ENCODE data around the gene PFKL. TPM values are rescaled to one million over a fixed set of nuclear protein-coding genes. Genes with fewer than 3 reads are reported as not detected.

PFKL gene
- total RNA-seq, 1 donor from 2014 or later = 101 TPM

DNA sequence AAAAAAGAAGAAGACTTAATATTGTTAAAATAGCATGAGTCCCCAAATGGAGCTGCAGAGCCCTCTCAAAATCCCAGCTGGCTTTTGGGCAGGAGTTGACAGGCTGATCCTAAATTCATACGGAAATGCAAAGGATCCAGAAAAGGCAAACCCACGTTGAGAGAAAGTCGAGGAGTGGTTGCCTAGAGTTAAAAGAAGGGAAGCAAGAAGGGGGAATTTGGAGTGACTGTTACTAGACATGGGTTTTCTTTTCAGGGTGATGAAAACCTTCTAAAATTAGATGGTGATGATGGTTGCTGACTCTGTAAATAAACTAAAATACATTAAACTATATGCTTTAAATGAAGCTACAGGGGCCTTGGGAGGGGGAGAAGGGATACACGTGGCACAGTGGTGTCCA lies 39.8 kb upstream of the PFKL start:
- no peak for TF ChIP-seq CTCF (IDR thresholded peaks at IDR 0.05)
- H3K4me1 ChIP-seq = no peaks in the 10 kb centered on the region
- intact Hi-C loops (cut with DNase I) = no loop called here
- DNase-seq = no peak
- H3K4me3 ChIP-seq = no peak overlapping the region
- no peak for ATAC-seq
- no peaks in the 10 kb centered on the region for H3K9me3 ChIP-seq
- H3K27ac ChIP-seq = no peak overlapping the region
- H3K27me3 ChIP-seq = no peaks in the 10 kb centered on the region
- no peaks in the 10 kb centered on the region for H3K36me3 ChIP-seq

DNA sequence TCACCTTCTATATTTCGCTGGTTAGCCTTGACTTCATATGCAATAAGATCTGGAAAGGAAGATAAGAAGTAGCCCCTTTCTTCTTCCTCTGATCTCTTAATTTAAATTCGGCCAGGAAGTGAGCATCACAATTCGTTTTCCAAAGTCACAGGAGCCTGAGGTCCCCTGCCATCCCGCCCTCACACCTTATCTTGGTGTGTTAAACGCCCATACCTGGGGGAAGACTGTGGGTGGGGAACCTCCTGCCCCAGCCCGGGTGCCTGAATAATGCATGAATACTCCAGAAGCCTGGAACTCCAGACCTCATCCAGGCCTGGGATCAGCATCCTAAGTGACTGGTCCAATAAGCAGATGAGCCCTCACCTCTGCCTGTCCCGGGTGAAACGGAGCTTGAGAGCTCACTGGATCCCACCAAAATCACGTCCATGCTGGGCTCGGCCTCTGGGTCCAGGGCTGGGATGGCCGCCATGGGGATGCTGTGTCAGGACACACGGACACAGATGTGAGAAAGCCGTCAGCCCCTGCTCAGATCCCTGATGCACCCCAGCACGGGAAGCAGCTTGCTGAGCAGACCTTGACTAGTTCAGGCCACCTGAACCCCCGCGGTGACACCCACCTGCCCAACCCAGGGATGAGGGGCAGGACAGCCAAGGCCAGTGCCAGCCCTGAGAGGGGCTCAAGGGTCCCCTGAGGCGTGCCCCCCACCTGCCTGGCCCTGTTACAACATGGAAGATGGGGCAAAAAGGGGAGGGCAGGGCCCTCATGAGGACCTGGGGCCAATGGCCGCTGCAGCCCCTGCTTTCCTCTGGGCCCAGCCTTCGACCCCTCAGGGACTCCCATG lies 38.8 kb upstream of the PFKL start:
- DNase-seq (no peak), ATAC-seq (no peak)

GRCh38 chr21:44261675-44262295 lies 38.1 kb upstream of the PFKL start, which contains the start of gene DNMT3L:
Gene DNMT3L (minus strand): TSS chr21:44261897. CDS start chr21:44261259, 638 bp downstream.
- no peaks in the 10 kb centered on the region for H3K4me1 ChIP-seq
- no peaks in the 10 kb centered on the region for H3K9me3 ChIP-seq
- no peaks in the 10 kb centered on the region for H3K36me3 ChIP-seq
- no peak for DNase-seq
- no peak within 1 kb of the TSS for H3K27ac ChIP-seq
- H3K4me3 ChIP-seq = no peak within 1 kb of the TSS
- intact Hi-C loops (cut with DNase I) = no loop called here
- TF ChIP-seq CTCF (IDR thresholded peaks at IDR 0.05) = no peak
- no peaks in the 10 kb centered on the region for H3K27me3 ChIP-seq
- no peak for ATAC-seq

More for the DNA sequence above, 38.8 kb upstream of the PFKL start:
- H3K4me1 ChIP-seq = no peaks in the 10 kb centered on the region
- no peaks in the 10 kb centered on the region for H3K27me3 ChIP-seq
- no peaks in the 10 kb centered on the region for H3K36me3 ChIP-seq
- no peak overlapping the region for H3K27ac ChIP-seq
- intact Hi-C loops (cut with DNase I) = no loop called here
- H3K4me3 ChIP-seq = no peak overlapping the region
- no peaks in the 10 kb centered on the region for H3K9me3 ChIP-seq
- no peak for TF ChIP-seq CTCF (IDR thresholded peaks at IDR 0.05)

- DNase-seq = no peak
- Histone ChIP-seq H3K36me3 (no peaks in the 10 kb centered on the region), H3K4me1 (no peaks in the 10 kb centered on the region), H3K9me3 (no peaks in the 10 kb centered on the region), H3K4me3 (no peak overlapping the region), H3K27me3 (no peaks in the 10 kb centered on the region), H3K27ac (no peak overlapping the region)
- intact Hi-C loops (cut with DNase I) = no loop called here
- TF ChIP-seq CTCF (IDR thresholded peaks at IDR 0.05) = no peak
- ATAC-seq = no peak
Measured at GRCh38 chr21:44262338-44263056, 37.4 kb upstream of the PFKL start.

- TF ChIP-seq CTCF (IDR thresholded peaks at IDR 0.05) = no peak
- DNase-seq (no peak), ATAC-seq (no peak)
- Histone ChIP-seq H3K4me3 (no peak overlapping the region), H3K27ac (no peak overlapping the region), H3K9me3 (no peaks in the 10 kb centered on the region), H3K27me3 (no peaks in the 10 kb centered on the region), H3K4me1 (no peaks in the 10 kb centered on the region), H3K36me3 (no peaks in the 10 kb centered on the region)
- intact Hi-C loops (cut with DNase I) = no loop called here
Measured at GRCh38 chr21:44263221-44263760, 36.6 kb upstream of the PFKL start.

All from upper lobe of right lung (tissue), 1 donor.